Measurements from ENCODE around the gene TP53I13. TPM values are rescaled to one million over a fixed set of nuclear protein-coding genes. Genes with fewer than 3 reads are reported as not detected.

TP53I13 gene
- total and polyA plus RNA-seq, 2 of the 13 experiments (the other 11 are each of a cell fraction or from before 2014, with no cell fraction given), result 16.9 to 25.7 TPM

DNA sequence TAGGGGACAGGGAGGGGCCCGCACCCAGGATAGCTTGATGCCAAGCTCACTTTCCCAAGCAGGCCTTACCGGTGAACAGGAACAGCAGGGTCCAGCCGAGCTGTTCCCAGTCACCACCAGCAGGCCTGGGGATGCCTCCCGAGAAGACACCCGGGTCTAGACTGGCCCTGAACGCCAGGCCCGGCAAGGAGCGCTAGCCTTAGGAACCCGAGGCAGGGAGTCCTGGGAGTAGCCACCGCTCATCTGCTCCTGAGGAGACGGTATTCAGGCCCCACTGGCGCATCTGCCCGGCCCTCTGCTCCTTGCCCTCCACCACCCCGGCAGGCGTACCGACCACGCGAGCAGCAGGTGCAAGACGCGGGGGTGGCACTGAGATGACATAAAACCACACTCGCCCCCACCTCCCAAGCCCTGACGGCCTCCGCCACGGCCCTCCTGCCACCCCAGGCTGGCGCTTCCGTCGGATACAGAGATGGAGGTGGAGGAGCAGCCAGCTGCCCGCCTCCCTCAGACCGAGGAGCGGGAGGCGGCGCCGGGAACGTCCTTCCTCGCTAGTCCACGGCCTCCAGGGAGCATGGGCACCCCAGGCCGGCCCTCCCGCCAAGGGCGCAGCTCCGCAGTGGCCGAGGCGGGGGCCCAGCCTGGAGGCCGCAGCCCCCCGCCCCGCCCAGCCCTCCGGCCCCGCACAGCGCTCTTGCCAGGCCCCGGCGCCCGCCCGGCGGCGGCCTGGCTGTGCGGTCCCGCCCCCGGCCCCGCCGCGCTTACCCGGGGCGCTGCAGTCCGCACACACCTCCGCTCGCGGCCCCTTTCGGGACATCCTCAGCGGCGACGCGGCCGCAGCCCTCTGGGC, 20.3 kb downstream of the TP53I13 start (continued):
- 0 out of 2 replicates have a peak, but pooled peaks have one; percentile 5 for TF ChIP-seq ZNF574 (CRISPR knock-in tag; IDR thresholded peaks at IDR 0.05)
- TF ChIP-seq, protein P1, sequence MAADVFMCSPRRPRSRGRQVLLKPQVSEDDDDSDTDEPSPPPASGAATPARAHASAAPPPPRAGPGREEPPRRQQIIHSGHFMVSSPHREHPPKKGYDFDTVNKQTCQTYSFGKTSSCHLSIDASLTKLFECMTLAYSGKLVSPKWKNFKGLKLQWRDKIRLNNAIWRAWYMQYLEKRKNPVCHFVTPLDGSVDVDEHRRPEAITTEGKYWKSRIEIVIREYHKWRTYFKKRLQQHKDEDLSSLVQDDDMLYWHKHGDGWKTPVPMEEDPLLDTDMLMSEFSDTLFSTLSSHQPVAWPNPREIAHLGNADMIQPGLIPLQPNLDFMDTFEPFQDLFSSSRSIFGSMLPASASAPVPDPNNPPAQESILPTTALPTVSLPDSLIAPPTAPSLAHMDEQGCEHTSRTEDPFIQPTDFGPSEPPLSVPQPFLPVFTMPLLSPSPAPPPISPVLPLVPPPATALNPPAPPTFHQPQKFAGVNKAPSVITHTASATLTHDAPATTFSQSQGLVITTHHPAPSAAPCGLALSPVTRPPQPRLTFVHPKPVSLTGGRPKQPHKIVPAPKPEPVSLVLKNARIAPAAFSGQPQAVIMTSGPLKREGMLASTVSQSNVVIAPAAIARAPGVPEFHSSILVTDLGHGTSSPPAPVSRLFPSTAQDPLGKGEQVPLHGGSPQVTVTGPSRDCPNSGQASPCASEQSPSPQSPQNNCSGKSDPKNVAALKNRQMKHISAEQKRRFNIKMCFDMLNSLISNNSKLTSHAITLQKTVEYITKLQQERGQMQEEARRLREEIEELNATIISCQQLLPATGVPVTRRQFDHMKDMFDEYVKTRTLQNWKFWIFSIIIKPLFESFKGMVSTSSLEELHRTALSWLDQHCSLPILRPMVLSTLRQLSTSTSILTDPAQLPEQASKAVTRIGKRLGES (CRISPR knock-in tag; IDR thresholded peaks at IDR 0.05; ENCODE audit: borderline replicate concordance), result no peak
- no peak for TF ChIP-seq RAD21 (CRISPR knock-in tag; IDR thresholded peaks at IDR 0.05)
- TF ChIP-seq TEAD2 (CRISPR knock-in tag; IDR thresholded peaks at IDR 0.05), result no peak
- TF ChIP-seq, protein P2, sequence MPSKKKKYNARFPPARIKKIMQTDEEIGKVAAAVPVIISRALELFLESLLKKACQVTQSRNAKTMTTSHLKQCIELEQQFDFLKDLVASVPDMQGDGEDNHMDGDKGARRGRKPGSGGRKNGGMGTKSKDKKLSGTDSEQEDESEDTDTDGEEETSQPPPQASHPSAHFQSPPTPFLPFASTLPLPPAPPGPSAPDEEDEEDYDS (CRISPR knock-in tag; IDR thresholded peaks at IDR 0.05), result 0 out of 2 replicates have a peak, but pooled peaks have one; percentile 24
- no peak for TF ChIP-seq SUZ12 (IDR thresholded peaks at IDR 0.05; ENCODE audit: low read depth, low read length)
- TF ChIP-seq BRCA1 (CRISPR knock-in tag; IDR thresholded peaks at IDR 0.05), result no peak
- TF ChIP-seq, protein P3, sequence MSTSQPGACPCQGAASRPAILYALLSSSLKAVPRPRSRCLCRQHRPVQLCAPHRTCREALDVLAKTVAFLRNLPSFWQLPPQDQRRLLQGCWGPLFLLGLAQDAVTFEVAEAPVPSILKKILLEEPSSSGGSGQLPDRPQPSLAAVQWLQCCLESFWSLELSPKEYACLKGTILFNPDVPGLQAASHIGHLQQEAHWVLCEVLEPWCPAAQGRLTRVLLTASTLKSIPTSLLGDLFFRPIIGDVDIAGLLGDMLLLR (CRISPR knock-in tag; IDR thresholded peaks at IDR 0.05), result 0 out of 2 replicates have a peak, but pooled peaks have one; percentile 36
- 0 out of 2 replicates have a peak, but pooled peaks have one; percentile 25 for TF ChIP-seq ZNF296 (CRISPR knock-in tag; conservative IDR thresholded peaks at IDR 0.05)
- TF ChIP-seq GZF1 (CRISPR knock-in tag; IDR thresholded peaks at IDR 0.05), result no peak
- TF ChIP-seq ZNF329 (CRISPR knock-in tag; IDR thresholded peaks at IDR 0.05; ENCODE audit: low read depth), result no peak
- TF ChIP-seq RBM22 (optimal IDR thresholded peaks at IDR 0.05; ENCODE audit: low read length), result no peak
- TF ChIP-seq, protein P4, sequence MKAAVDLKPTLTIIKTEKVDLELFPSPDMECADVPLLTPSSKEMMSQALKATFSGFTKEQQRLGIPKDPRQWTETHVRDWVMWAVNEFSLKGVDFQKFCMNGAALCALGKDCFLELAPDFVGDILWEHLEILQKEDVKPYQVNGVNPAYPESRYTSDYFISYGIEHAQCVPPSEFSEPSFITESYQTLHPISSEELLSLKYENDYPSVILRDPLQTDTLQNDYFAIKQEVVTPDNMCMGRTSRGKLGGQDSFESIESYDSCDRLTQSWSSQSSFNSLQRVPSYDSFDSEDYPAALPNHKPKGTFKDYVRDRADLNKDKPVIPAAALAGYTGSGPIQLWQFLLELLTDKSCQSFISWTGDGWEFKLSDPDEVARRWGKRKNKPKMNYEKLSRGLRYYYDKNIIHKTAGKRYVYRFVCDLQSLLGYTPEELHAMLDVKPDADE (CRISPR knock-in tag; IDR thresholded peaks at IDR 0.05), result no peak
- no peak for TF ChIP-seq SNAI1 (CRISPR knock-in tag; IDR thresholded peaks at IDR 0.05; ENCODE audit: borderline replicate concordance)
- no peak for TF ChIP-seq ZNF276 (CRISPR knock-in tag; IDR thresholded peaks at IDR 0.05; ENCODE audit: low read depth)
- TF ChIP-seq POGZ (CRISPR knock-in tag; IDR thresholded peaks at IDR 0.05), result no peak
- no peak for TF ChIP-seq RXRB (CRISPR knock-in tag; IDR thresholded peaks at IDR 0.05; ENCODE audit: borderline replicate concordance)
- no peak for TF ChIP-seq DPF2 (CRISPR knock-in tag; IDR thresholded peaks at IDR 0.05; ENCODE audit: borderline replicate concordance, low read depth)

Measured in HepG2 (cell line).